Measurements from ENCODE around the gene HIVEP3.

Gene HIVEP3

DNA sequence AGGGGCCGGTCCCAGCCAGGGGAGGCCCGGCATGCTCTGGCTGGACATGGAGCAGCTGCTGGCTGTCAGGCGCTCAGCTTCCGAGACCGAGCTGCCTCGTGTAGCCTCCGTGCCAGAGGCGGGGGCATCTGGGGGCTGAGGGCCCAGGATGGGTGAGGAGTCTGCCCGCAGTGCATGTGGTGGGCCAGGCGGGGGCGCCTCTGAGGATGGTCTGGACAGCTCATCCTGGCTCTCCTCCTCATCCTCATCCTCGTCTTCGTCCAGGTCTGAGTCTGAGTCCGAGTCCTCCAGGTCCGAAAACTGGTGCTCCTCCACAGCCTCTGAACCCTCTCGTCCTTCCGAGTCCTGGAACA, 405.4 kb downstream of the HIVEP3 start:
- Histone ChIP-seq H4K20me1 (ENCODE audit: insufficient read depth, low read length) (peaks cover 65% of the 10 kb centered on the region), H2AFZ (ENCODE audit: low read depth, low read length) (no peak overlapping the region), H3K9me3 (ENCODE audit: insufficient read depth, low read length, severe bottlenecking) (no peaks in the 10 kb centered on the region), H3K4me1 (ENCODE audit: insufficient read depth, low read length) (no peaks in the 10 kb centered on the region), H3K36me3 (ENCODE audit: insufficient read depth, low read length) (peaks cover 96% of the 10 kb centered on the region), H3K27ac (ENCODE audit: low read length) (no peak overlapping the region), H3K4me2 (ENCODE audit: insufficient read depth, low read length) (no peak overlapping the region), H3K4me3 (ENCODE audit: low read depth in 1 of 2, low read length in 2 of 2) (no peak overlapping the region), H3K27me3 (ENCODE audit: insufficient read depth, low read length, poor library complexity) (no peaks in the 10 kb centered on the region), H3K79me2 (ENCODE audit: insufficient read depth, low read length) (peaks cover 2% of the 10 kb centered on the region; the same call in 1 of the 2 replicates), H3K9ac (ENCODE audit: low read depth, low read length) (no peak overlapping the region)
- DNase-seq (no peak), ATAC-seq (ENCODE audit: insufficient read depth, low read depth) (0 out of 3 replicates have a peak, but pooled peaks have one; percentile 18)
- TF ChIP-seq EZH2 (IDR thresholded peaks at IDR 0.05; ENCODE audit: borderline replicate concordance, low read depth, low read length, severe bottlenecking) = no peak
- TF ChIP-seq, protein P1, sequence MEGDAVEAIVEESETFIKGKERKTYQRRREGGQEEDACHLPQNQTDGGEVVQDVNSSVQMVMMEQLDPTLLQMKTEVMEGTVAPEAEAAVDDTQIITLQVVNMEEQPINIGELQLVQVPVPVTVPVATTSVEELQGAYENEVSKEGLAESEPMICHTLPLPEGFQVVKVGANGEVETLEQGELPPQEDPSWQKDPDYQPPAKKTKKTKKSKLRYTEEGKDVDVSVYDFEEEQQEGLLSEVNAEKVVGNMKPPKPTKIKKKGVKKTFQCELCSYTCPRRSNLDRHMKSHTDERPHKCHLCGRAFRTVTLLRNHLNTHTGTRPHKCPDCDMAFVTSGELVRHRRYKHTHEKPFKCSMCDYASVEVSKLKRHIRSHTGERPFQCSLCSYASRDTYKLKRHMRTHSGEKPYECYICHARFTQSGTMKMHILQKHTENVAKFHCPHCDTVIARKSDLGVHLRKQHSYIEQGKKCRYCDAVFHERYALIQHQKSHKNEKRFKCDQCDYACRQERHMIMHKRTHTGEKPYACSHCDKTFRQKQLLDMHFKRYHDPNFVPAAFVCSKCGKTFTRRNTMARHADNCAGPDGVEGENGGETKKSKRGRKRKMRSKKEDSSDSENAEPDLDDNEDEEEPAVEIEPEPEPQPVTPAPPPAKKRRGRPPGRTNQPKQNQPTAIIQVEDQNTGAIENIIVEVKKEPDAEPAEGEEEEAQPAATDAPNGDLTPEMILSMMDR (IDR thresholded peaks at IDR 0.05; ENCODE audit: borderline replicate concordance, extremely low read depth, low read length, poor library complexity, severe bottlenecking) = peak; percentile 69

DNA sequence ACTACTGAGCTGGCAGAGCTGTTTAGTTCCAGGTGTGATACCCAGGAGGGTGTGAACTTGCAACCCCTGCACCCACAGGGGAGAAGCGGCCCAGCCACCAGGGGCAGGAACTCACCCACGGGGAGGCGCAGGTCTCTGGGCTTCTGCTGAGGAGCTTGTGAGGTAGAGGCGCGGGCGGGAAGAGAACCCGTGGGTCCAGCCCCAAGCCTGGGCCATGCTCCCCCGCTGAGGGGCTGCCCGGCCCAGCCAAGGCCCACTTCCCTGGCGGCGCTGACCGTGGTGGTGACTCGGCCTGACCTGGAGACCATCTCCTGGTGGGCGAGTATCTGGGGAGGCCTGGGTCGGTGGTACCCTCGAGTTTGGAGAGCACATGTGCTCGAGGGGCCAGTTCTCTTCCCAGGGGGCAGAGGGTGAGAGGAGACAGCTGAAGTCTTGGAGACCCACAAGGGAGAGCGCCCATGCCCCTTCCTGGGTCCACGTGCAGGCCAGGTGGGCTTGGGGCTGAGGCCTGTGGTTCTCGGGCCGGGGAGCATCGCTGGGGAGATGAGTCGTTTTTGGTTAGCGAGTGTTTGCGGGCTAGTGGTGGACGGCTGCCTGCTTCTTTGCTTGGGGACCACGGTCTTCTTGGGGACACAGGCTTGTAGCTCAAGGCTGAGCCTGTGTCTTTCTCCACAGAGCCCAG, 405.9 kb downstream of the HIVEP3 start:
- H3K36me3 ChIP-seq (ENCODE audit: insufficient read depth, low read length) = peaks cover 96% of the 10 kb centered on the region
- no peak overlapping the region for H3K27ac ChIP-seq (ENCODE audit: low read length)
- H3K9me3 ChIP-seq (ENCODE audit: insufficient read depth, low read length, severe bottlenecking) = no peaks in the 10 kb centered on the region
- ATAC-seq (ENCODE audit: insufficient read depth, low read depth) = no peak
- H3K27me3 ChIP-seq (ENCODE audit: insufficient read depth, low read length, poor library complexity) = no peaks in the 10 kb centered on the region
- no peak overlapping the region for H2AFZ ChIP-seq (ENCODE audit: low read depth, low read length)
- H3K9ac ChIP-seq (ENCODE audit: low read depth, low read length) = no peak overlapping the region
- TF ChIP-seq EZH2 (IDR thresholded peaks at IDR 0.05; ENCODE audit: borderline replicate concordance, low read depth, low read length, severe bottlenecking) = no peak
- TF ChIP-seq, protein P1 (IDR thresholded peaks at IDR 0.05; ENCODE audit: borderline replicate concordance, extremely low read depth, low read length, poor library complexity, severe bottlenecking) = no peak
- no peaks in the 10 kb centered on the region for H3K4me1 ChIP-seq (ENCODE audit: insufficient read depth, low read length)
- H3K4me3 ChIP-seq (ENCODE audit: low read depth in 1 of 2, low read length in 2 of 2) = no peak overlapping the region
- peaks cover 66% of the 10 kb centered on the region for H4K20me1 ChIP-seq (ENCODE audit: insufficient read depth, low read length)
- no peak for DNase-seq
- H3K4me2 ChIP-seq (ENCODE audit: insufficient read depth, low read length) = no peak overlapping the region
- peaks cover 1% of the 10 kb centered on the region; the same call in 1 of the 2 replicates for H3K79me2 ChIP-seq (ENCODE audit: insufficient read depth, low read length)

DNA sequence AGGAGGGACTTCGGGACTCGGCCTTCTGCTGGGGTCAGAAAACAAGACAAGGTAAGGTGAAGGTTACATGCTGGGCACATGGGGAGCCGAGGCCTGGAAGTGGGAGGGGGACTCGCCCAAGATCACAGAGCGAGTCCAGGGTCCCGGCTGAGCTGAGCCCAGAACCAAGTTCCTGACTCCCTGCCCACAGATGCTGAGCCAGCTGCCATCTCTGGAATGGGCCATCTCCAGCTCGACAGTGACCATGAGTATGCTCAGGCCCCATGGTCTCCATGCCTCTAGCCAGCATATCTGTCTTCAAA, 407.5 kb downstream of the HIVEP3 start:
- Histone ChIP-seq H3K4me1 (ENCODE audit: insufficient read depth, low read length) (no peaks in the 10 kb centered on the region), H3K9me3 (ENCODE audit: insufficient read depth, low read length, severe bottlenecking) (no peaks in the 10 kb centered on the region), H3K9ac (ENCODE audit: low read depth, low read length) (no peak overlapping the region), H3K79me2 (ENCODE audit: insufficient read depth, low read length) (no peaks in the 10 kb centered on the region), H2AFZ (ENCODE audit: low read depth, low read length) (no peak overlapping the region), H3K4me2 (ENCODE audit: insufficient read depth, low read length) (no peak overlapping the region), H3K4me3 (ENCODE audit: low read depth in 1 of 2, low read length in 2 of 2) (no peak overlapping the region), H3K27me3 (ENCODE audit: insufficient read depth, low read length, poor library complexity) (no peaks in the 10 kb centered on the region), H3K36me3 (ENCODE audit: insufficient read depth, low read length) (peaks cover 80% of the 10 kb centered on the region), H3K27ac (ENCODE audit: low read length) (no peak overlapping the region), H4K20me1 (ENCODE audit: insufficient read depth, low read length) (peaks cover 65% of the 10 kb centered on the region)
- no peak for TF ChIP-seq EZH2 (IDR thresholded peaks at IDR 0.05; ENCODE audit: borderline replicate concordance, low read depth, low read length, severe bottlenecking)
- TF ChIP-seq, protein P1 (IDR thresholded peaks at IDR 0.05; ENCODE audit: borderline replicate concordance, extremely low read depth, low read length, poor library complexity, severe bottlenecking) = no peak
- DNase-seq = no peak
- ATAC-seq (ENCODE audit: insufficient read depth, low read depth) = no peak

Measured in DND-41 (cell line).